ENCODE results near the gene ULK4. TPM values are rescaled to one million over a fixed set of nuclear protein-coding genes. Genes with fewer than 3 reads are reported as not detected.

Gene ULK4
- total RNA-seq, 1 experiment from 2014 or later: 4.2 TPM

GRCh38 chr3:41331041-41331440 is 630.9 kb downstream of the ULK4 start:
- H3K36me3 Mint-ChIP-seq (ENCODE audit: insufficient read depth, unreplicated experiment): no peaks in the 10 kb centered on the region
- H3K27me3 ChIP-seq (replicated peaks; ENCODE audit: control insufficient read depth, insufficient read depth, low read length): no peaks in the 10 kb centered on the region
- no peaks in the 10 kb centered on the region for H3K36me3 ChIP-seq (ENCODE audit: control insufficient read depth, insufficient read depth, low read length)
- BruUV-seq (replicated peaks): no TSS peak
- ChIA-PET CTCF (no interaction called here), POLR2A (no interaction called here)
- H3K27ac Mint-ChIP-seq (ENCODE audit: unreplicated experiment): no peak overlapping the region
- no peak overlapping the region for H3K4me3 ChIP-seq (ENCODE audit: low read depth, low read length)
- H3K9me3 ChIP-seq: no peaks in the 10 kb centered on the region
- no peak overlapping the region for H3K4me3 Mint-ChIP-seq (ENCODE audit: unreplicated experiment)
- no peaks in the 10 kb centered on the region for H3K9me3 Mint-ChIP-seq (ENCODE audit: unreplicated experiment)
- no peak for DNase-seq
- H3K4me1 Mint-ChIP-seq (ENCODE audit: low read depth, unreplicated experiment): peaks cover 23% of the 10 kb centered on the region
- intact Hi-C loops (cut with micrococcal nuclease; ENCODE audit: unreplicated experiment): no loop called here
- no peaks in the 10 kb centered on the region for H3K27me3 Mint-ChIP-seq (ENCODE audit: insufficient read depth, unreplicated experiment)
- TF ChIP-seq CTCF (IDR thresholded peaks at IDR 0.05; ENCODE audit: insufficient read depth in 1 of 2, low read depth in 1 of 2, low read length in 1 of 2, severe bottlenecking in 1 of 2, unreplicated experiment in 1 of 2): no peak
- H3K4me1 ChIP-seq: peaks cover 24% of the 10 kb centered on the region

DNA sequence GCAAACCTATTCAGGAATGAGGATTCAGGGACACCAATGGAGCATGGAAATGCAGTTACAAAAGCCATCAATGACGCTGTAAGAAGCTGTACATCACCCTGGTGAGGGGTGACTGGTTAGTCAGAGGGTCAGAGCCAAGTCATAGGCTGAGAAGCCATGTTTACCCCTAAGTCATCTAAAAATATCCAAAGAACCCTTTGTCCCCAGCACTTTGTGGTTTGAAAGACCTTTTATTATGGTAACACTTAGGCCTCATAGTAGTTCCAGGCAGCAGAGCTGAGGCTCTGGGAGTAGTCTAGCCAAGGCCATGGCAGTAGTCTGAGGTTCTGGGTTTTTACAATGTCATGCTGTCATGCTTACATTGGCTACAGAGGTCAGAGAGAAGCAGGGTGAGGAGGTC is 631.4 kb downstream of the ULK4 start:
- Mint-ChIP-seq H3K27ac (ENCODE audit: unreplicated experiment) (no peak overlapping the region), H3K27me3 (ENCODE audit: insufficient read depth, unreplicated experiment) (no peaks in the 10 kb centered on the region), H3K9me3 (ENCODE audit: unreplicated experiment) (no peaks in the 10 kb centered on the region), H3K36me3 (ENCODE audit: insufficient read depth, unreplicated experiment) (no peaks in the 10 kb centered on the region), H3K4me1 (ENCODE audit: low read depth, unreplicated experiment) (peaks cover 23% of the 10 kb centered on the region), H3K4me3 (ENCODE audit: unreplicated experiment) (no peak overlapping the region)
- DNase-seq: no peak
- Histone ChIP-seq H3K4me1 (peaks cover 24% of the 10 kb centered on the region), H3K27me3 (replicated peaks; ENCODE audit: control insufficient read depth, insufficient read depth, low read length) (no peaks in the 10 kb centered on the region), H3K9me3 (no peaks in the 10 kb centered on the region), H3K36me3 (ENCODE audit: control insufficient read depth, insufficient read depth, low read length) (no peaks in the 10 kb centered on the region), H3K4me3 (ENCODE audit: low read depth, low read length) (no peak overlapping the region)
- POLR2A ChIA-PET: no interaction called here
- no peak for TF ChIP-seq CTCF (IDR thresholded peaks at IDR 0.05; ENCODE audit: insufficient read depth in 1 of 2, low read depth in 1 of 2, low read length in 1 of 2, severe bottlenecking in 1 of 2, unreplicated experiment in 1 of 2)
- intact Hi-C loops (cut with micrococcal nuclease; ENCODE audit: unreplicated experiment): no loop called here
- no TSS peak for BruUV-seq (replicated peaks)
- CTCF ChIA-PET: no interaction called here

DNA sequence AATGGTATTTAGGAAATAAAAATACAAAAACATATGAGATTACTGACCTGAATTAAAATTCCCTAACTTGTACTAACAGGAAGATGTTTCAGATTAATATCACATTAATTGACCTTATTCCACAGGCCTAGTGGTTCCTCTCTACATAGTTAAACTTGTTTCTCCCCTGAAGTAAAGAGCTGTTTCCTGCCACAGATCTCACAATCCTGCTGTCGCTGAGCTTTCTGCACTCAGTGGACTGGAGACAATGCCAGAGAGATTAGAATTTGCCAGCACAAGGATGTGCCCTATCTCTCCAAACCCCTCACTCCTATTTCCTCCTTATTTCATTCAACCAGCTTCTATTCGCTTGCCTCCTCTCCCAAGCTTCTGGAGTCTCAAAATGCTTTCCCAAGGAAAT is 632.0 kb downstream of the ULK4 start:
- H3K36me3 ChIP-seq (ENCODE audit: control insufficient read depth, insufficient read depth, low read length): no peaks in the 10 kb centered on the region
- no peaks in the 10 kb centered on the region for H3K9me3 ChIP-seq
- TF ChIP-seq CTCF (IDR thresholded peaks at IDR 0.05; ENCODE audit: insufficient read depth in 1 of 2, low read depth in 1 of 2, low read length in 1 of 2, severe bottlenecking in 1 of 2, unreplicated experiment in 1 of 2): no peak
- no peaks in the 10 kb centered on the region for H3K36me3 Mint-ChIP-seq (ENCODE audit: insufficient read depth, unreplicated experiment)
- H3K4me1 Mint-ChIP-seq (ENCODE audit: low read depth, unreplicated experiment): peaks cover 24% of the 10 kb centered on the region
- no peak overlapping the region for H3K4me3 ChIP-seq (ENCODE audit: low read depth, low read length)
- H3K27me3 Mint-ChIP-seq (ENCODE audit: insufficient read depth, unreplicated experiment): no peaks in the 10 kb centered on the region
- peaks cover 24% of the 10 kb centered on the region for H3K4me1 ChIP-seq
- DNase-seq: no peak
- H3K9me3 Mint-ChIP-seq (ENCODE audit: unreplicated experiment): no peaks in the 10 kb centered on the region
- ChIA-PET POLR2A (no interaction called here), CTCF (no interaction called here)
- intact Hi-C loops (cut with micrococcal nuclease; ENCODE audit: unreplicated experiment): no loop called here
- no TSS peak for BruUV-seq (replicated peaks)
- H3K27me3 ChIP-seq (replicated peaks; ENCODE audit: control insufficient read depth, insufficient read depth, low read length): no peaks in the 10 kb centered on the region
- H3K27ac Mint-ChIP-seq (ENCODE audit: unreplicated experiment): no peak overlapping the region
- no peak overlapping the region for H3K4me3 Mint-ChIP-seq (ENCODE audit: unreplicated experiment)
